BJ (cell line): ENCODE results near the gene GRAMD2B. TPM values are rescaled to one million over a fixed set of nuclear protein-coding genes. Genes with fewer than 3 reads are reported as not detected.

Experiments used
- CTCF ChIA-PET: fragments of 350-600 bp; formaldehyde crosslinking; extraction: SDS; loops from one replicate; lab custom pipeline; 2021; ENCODE audit warnings: antibody characterized with exemption, inconsistent platforms; lab: Yijun Ruan, JAX
- POLR2A ChIA-PET: fragments of 300-600 bp; sonication (Branson Sonifier 250); formaldehyde crosslinking; extraction: SDS; loops from one replicate; lab custom pipeline; 2021; ENCODE audit warnings: antibody characterized with exemption; lab: Charles Lee
- DNase-seq: peaks from one replicate; pipeline ENCODE4 v3.0.0-alpha.2; 2011; ENCODE audit warnings: low read depth
- H3K27me3 ChIP-seq: 2 replicates; pipeline ENCODE4 v1.6.0; 2011; ENCODE audit warnings: low read length; ENCODE audit not compliant: control insufficient read depth, insufficient read depth
- H3K36me3 ChIP-seq: 2 replicates; pipeline ENCODE4 v1.5.1; 2011; ENCODE audit warnings: low read length; ENCODE audit not compliant: control insufficient read depth, insufficient read depth
- H3K4me3 ChIP-seq: 2 replicates; pipeline ENCODE4 v1.5.1; 2011; ENCODE audit warnings: low read depth, mild to moderate bottlenecking, control low read depth, low read length
- CTCF ChIP-seq: IDR thresholded peaks from 2 replicates; pipeline ENCODE4 v1.5.1; 2011; ENCODE audit warnings: low read depth, mild to moderate bottlenecking, control low read depth, inconsistent platforms, low read length, moderate library complexity; ENCODE audit not compliant: insufficient read depth
- polyA plus RNA-seq: library from polyadenylated mRNA; depleted of rRNA; stranded (reverse); fragments of >200 nt; gene quantifications from 2 replicates; pipeline ENCODE4 v1.2.3, GENCODE V29; 2011

Gene GRAMD2B
- polyA plus RNA-seq, 1 experiment: 77.9 TPM

DNA sequence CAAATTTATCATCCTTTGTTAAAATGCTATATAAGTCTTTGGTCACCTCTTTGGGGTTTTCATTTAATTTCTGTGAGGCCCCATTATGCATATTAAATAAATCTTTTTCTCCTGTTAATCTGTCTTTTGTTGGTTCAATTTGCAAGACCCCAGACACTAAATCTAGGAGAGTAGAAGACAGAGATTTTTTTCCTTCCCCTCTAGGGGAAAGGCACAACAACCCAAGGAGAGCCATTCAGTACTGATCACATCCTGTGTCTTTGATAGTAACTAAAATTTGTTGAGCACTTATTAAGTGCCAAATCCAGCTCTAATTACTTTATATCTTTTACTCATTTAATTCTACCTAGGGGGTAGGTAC lies 97.4 kb downstream of the GRAMD2B start:
- POLR2A ChIA-PET: no interaction called here
- DNase-seq: no peak
- no peaks in the 10 kb centered on the region for H3K27me3 ChIP-seq
- no peaks in the 10 kb centered on the region for H3K36me3 ChIP-seq
- TF ChIP-seq CTCF: no peak
- CTCF ChIA-PET: interaction anchor here (0.6 to 2.9 kb wide), 3 partner anchors 19 to 38 kb away, joined by 3 to 14 read pairs (median 5); no protein-coding TSS in a partner anchor
- no peak overlapping the region for H3K4me3 ChIP-seq

- Histone ChIP-seq H3K4me3 (no peak overlapping the region), H3K36me3 (no peaks in the 10 kb centered on the region), H3K27me3 (no peaks in the 10 kb centered on the region)
- ChIA-PET CTCF (interaction anchor here (0.6 to 2.9 kb wide), 4 partner anchors 15 to 167 kb away, joined by 3 to 14 read pairs (median 3); no protein-coding TSS in a partner anchor), POLR2A (interaction anchor here (0.6 kb wide), 2 partner anchors 12 to 98 kb away, joined by 3 read pairs; no protein-coding TSS in a partner anchor)
- no peak for TF ChIP-seq CTCF
- DNase-seq: no peak
Measured at GRCh38 chr5:126521130-126521529, 97.9 kb downstream of the GRAMD2B start.

GRCh38 chr5:126523818-126524510 lies 100.8 kb downstream of the GRAMD2B start:
- H3K4me3 ChIP-seq: no peak overlapping the region
- no peaks in the 10 kb centered on the region for H3K36me3 ChIP-seq
- POLR2A ChIA-PET: no interaction called here
- DNase-seq: no peak
- CTCF ChIA-PET: interaction anchor here (1.1 kb wide), 1 partner anchor 24 kb away, joined by 3 read pairs; no protein-coding TSS in a partner anchor
- H3K27me3 ChIP-seq: no peaks in the 10 kb centered on the region
- TF ChIP-seq CTCF: no peak

DNA sequence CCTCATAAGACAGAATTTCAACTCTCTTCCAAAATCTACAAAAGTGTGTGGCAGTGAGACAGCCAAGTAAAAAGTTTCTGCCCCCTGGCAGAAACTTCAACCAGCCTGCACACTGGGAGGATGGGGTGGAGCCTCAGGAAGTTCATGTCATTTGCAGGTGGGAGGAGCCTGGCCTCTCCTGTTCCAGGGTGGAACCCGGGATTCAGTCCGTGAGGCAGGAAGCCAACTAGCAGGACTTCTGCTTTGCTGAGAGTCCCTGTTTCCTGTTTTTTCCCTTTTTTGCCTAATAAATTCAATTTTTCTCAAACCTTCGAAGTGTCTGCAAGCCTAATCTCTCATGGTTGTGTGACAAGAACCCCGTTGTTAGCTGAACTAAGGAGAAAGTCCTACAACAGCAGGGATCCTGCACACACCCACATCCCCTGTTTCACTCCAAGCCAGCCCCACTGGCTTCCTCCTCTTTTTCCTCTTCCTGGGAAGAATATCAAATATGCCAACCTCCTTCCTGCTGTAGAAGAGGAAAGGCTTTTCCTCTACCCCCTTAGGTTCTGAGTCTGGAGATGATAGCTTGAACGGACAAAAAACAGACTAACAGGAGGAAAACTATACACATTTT lies 102.5 kb downstream of the GRAMD2B start:
- CTCF ChIA-PET: interaction anchor here (1.1 kb wide), 1 partner anchor 25 kb away, joined by 3 read pairs; no protein-coding TSS in a partner anchor
- no peak for DNase-seq

More for the DNA sequence above, 102.5 kb downstream of the GRAMD2B start:
- POLR2A ChIA-PET: no interaction called here
- H3K27me3 ChIP-seq: no peaks in the 10 kb centered on the region
- H3K36me3 ChIP-seq: no peaks in the 10 kb centered on the region
- no peak overlapping the region for H3K4me3 ChIP-seq
- TF ChIP-seq CTCF: no peak
